GM19463 (cell line): ENCODE measurements around the gene DIPK1C.

ENCODE experiments used
- ATAC-seq: cut with Tn5 transposase; IDR thresholded peaks from one replicate; pipeline ENCODE4 v1.9.1; 2021; ENCODE audit warnings: mild to moderate bottlenecking, moderate library complexity; ENCODE audit not compliant: unreplicated experiment

Gene DIPK1C

DNA sequence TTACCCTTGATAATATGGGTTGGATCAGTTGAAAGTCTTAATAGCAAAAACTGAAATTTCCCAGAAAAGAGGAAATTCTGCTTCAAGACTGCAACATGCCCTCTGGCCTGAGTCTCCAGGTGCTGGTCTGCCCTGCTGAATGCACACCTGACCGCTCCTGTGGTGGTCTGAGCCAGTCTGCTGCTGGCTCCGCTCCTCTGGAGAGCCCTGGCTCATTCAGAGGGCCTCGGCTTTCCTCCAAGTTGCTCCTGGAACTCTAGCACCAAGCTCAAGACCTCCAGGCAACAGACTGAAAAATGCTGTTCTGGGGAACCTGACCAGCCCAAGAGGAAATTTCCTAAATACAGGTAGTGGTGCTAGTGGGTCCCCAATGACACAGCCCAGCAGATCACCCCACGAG is 64.8 kb downstream of the DIPK1C start:
- ATAC-seq: no peak

DNA sequence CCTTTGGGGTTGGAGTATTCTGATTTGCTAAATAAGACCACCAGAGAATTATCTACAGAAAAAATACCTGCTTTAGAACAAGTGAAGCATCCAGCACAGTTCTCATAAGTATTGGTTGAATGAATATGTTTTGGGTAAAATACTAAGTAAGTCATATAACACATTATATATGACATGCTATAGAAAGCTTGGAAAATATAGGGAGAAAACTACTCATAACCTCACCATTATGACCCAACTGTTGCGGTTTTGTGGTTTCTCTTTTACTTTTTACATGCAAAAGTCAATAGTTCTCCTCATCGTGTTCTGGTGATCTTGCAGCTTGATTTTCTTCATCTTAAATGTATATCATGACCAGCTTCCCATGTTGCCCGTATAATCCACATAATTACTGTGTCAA is 66.2 kb downstream of the DIPK1C start:
- ATAC-seq: no peak

GRCh38 chr18:74389991-74390390 is 67.1 kb downstream of the DIPK1C start:
- no peak for ATAC-seq

DNA sequence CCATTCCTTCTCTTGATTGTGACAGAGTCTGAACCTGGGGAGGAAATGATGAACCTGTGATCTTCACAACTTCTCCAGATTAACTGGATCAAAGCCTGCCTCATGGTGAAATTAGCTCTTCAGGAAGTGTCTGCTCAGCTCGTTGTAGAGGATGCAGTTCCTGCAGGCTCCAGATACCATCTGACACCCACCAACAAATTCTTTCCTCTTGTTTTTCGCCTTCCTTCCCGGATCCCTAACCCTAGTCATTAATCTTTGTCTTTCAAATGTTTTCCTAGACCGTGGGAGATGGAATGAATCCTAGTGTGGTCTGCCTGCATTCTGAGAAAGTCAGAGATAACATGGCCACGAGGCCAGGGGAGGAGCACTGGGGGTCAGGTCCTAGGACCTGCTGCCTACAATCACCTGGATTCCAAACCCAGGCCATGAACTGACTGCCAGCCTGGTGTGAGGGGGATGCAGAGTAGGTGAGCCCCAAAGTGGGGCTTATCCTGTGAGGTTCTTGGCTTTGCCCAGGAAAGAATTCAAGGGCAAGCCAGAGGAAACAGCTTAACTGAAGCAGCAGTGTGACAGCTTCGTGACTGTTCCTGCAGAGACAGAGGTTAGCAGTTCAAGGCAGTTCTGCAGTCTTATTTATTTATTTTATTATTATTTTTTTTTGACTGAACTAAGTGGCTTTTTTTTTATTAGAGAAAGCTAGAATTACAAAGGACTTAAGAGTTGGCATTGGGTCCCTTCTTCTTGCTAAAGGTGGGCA is 67.8 kb downstream of the DIPK1C start:
- ATAC-seq: no peak

DNA sequence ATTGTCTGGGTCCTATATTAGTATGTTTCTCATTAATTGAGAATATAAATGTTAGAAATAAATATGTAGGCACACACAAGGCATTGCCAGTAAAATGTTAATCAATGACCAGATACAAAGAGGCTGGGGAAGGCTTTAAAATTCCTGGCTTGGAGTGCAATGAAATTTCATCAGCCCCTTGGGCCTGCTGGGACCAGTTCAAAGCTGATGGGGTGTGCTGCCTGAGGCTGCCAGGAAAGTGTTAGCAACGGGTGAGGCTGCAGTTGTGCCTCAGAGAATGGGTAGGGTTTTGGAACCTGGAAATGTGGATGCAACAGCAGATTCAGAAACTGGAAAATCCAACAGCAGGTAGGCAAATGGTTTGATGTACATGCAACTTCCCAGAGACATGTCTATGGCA is 68.9 kb downstream of the DIPK1C start:
- ATAC-seq: no peak

- no peak for ATAC-seq
These were observed 69.7 kb downstream of the DIPK1C start for GRCh38 chr18:74387383-74387782.
